Suprapubic skin (tissue), 4 donors: ENCODE results near the gene OFD1. TPM values are rescaled to one million over a fixed set of nuclear protein-coding genes. Genes with fewer than 3 reads are reported as not detected.

Source experiments
- DNase-seq, 2 donors: peaks; one replicate each; pipeline ENCODE4 v3.0.0-alpha.2; 2019; ENCODE audit warnings: low spot score in 2 of 2
- H3K27ac ChIP-seq: fragments of 200-600 bp; sonication (generic); one replicate; pipeline ENCODE4 v1.5.1; 2019
- H3K27me3 ChIP-seq: fragments of 200-600 bp; sonication (generic); one replicate; pipeline ENCODE4 v1.5.1; 2019
- H3K36me3 ChIP-seq: fragments of 200-600 bp; sonication (generic); one replicate; pipeline ENCODE4 v1.5.1; 2019
- H3K4me1 ChIP-seq: fragments of 200-600 bp; sonication (generic); one replicate; pipeline ENCODE4 v1.5.1; 2019
- H3K4me3 ChIP-seq: fragments of 200-600 bp; sonication (generic); one replicate; pipeline ENCODE4 v1.5.1; 2019; ENCODE audit warnings: mild to moderate bottlenecking
- H3K9me3 ChIP-seq: fragments of 200-600 bp; sonication (generic); one replicate; pipeline ENCODE4 v1.5.1; 2019
- CTCF ChIP-seq, 2 donors: fragments of 200-600 bp in 1 of 2; fragments of 450-650 bp in 1 of 2; sonication (generic) in 1 of 2; IDR thresholded peaks; one replicate each; pipeline ENCODE4 v1.5.1; 2016 to 2019; ENCODE audit warnings: antibody characterized with exemption in 2 of 2, mild to moderate bottlenecking in 1 of 2, moderate library complexity in 1 of 2
- EP300 ChIP-seq: sonication (generic); formaldehyde crosslinking; IDR thresholded peaks from one replicate; pipeline ENCODE4 v1.6.1; 2017; ENCODE audit warnings: antibody characterized with exemption
- POLR2A ChIP-seq, 2 donors: fragments of 450-650 bp; IDR thresholded peaks; one replicate each; pipeline ENCODE4 v1.6.1; 2017; ENCODE audit warnings: antibody characterized with exemption in 2 of 2, mild to moderate bottlenecking in 2 of 2, moderate library complexity in 2 of 2
- POLR2AphosphoS5 ChIP-seq, 3 donors: sonication (generic); formaldehyde crosslinking; IDR thresholded peaks; one replicate each; pipeline ENCODE4 v1.6.1; 2017; ENCODE audit warnings: antibody characterized with exemption in 3 of 3
- WGBS: methylation state at CpG from one replicate; pipeline ENCODE4 v1.1.5; 2018; 5-methylcytosine and 5-hydroxymethylcytosine counted together
- total RNA-seq, 4 donors: library from RNA; depleted of rRNA; stranded (reverse); fragments of >200 nt; gene quantifications; one replicate each; pipeline ENCODE4 v1.1.0, GENCODE V29; 2016

The OFD1 gene
- total RNA-seq, 4 donors from 2014 or later, result 19.1 to 68.4 (median 32.5) TPM

GRCh38 chrX:13756381-13756780 is 21.8 kb downstream of the OFD1 start:
- no peak overlapping the region for H3K4me3 ChIP-seq
- 93% methylated on average over 4 of the region's 4 CpGs for WGBS
- no peak for DNase-seq
- no peak for TF ChIP-seq CTCF (IDR thresholded peaks at IDR 0.05)
- no peaks in the 10 kb centered on the region for H3K27me3 ChIP-seq
- no peak overlapping the region for H3K27ac ChIP-seq
- H3K4me1 ChIP-seq, result no peaks in the 10 kb centered on the region
- H3K9me3 ChIP-seq, result no peaks in the 10 kb centered on the region
- H3K36me3 ChIP-seq, result peaks cover 11% of the 10 kb centered on the region

- Histone ChIP-seq H3K27ac (no peak overlapping the region), H3K36me3 (peaks cover 11% of the 10 kb centered on the region), H3K27me3 (no peaks in the 10 kb centered on the region), H3K4me1 (peaks cover 9% of the 10 kb centered on the region), H3K9me3 (no peaks in the 10 kb centered on the region), H3K4me3 (no peak overlapping the region)
- TF ChIP-seq POLR2A (IDR thresholded peaks at IDR 0.05) (no peak), POLR2AphosphoS5 (IDR thresholded peaks at IDR 0.05) (no peak), EP300 (no peak), CTCF (IDR thresholded peaks at IDR 0.05) (no peak)
- WGBS, result 84% methylated on average over 8 of the region's 8 CpGs
- no peak for DNase-seq
Observed at GRCh38 chrX:13759152-13759718, 24.7 kb downstream of the OFD1 start.

- no peak for DNase-seq
- no peaks in the 10 kb centered on the region for H3K9me3 ChIP-seq
- H3K36me3 ChIP-seq, result peaks cover 11% of the 10 kb centered on the region
- peaks cover 12% of the 10 kb centered on the region for H3K4me1 ChIP-seq
- H3K27ac ChIP-seq, result no peak overlapping the region
- no peak overlapping the region for H3K4me3 ChIP-seq
- WGBS, result 90% methylated on average over 13 of the region's 13 CpGs
- no peaks in the 10 kb centered on the region for H3K27me3 ChIP-seq
- no peak for TF ChIP-seq CTCF (IDR thresholded peaks at IDR 0.05)
- no peak for TF ChIP-seq POLR2A (IDR thresholded peaks at IDR 0.05)
- no peak for TF ChIP-seq POLR2AphosphoS5 (IDR thresholded peaks at IDR 0.05)
- no peak for TF ChIP-seq EP300
Observed at GRCh38 chrX:13760426-13760825, 25.9 kb downstream of the OFD1 start.

GRCh38 chrX:13761606-13762414 is 27.3 kb downstream of the OFD1 start:
- Histone ChIP-seq H3K27ac (no peak overlapping the region), H3K9me3 (no peaks in the 10 kb centered on the region), H3K27me3 (no peaks in the 10 kb centered on the region), H3K4me3 (no peak overlapping the region), H3K36me3 (peaks cover 11% of the 10 kb centered on the region), H3K4me1 (peaks cover 12% of the 10 kb centered on the region)
- TF ChIP-seq POLR2AphosphoS5 (IDR thresholded peaks at IDR 0.05) (no peak), EP300 (no peak), CTCF (IDR thresholded peaks at IDR 0.05) (no peak), POLR2A (IDR thresholded peaks at IDR 0.05) (no peak)
- 75% methylated on average over 7 of the region's 7 CpGs for WGBS
- no peak for DNase-seq

- TF ChIP-seq POLR2A (IDR thresholded peaks at IDR 0.05) (no peak), POLR2AphosphoS5 (IDR thresholded peaks at IDR 0.05) (no peak), CTCF (IDR thresholded peaks at IDR 0.05) (no peak)
- WGBS, result 64% methylated on average over 8 of the region's 8 CpGs
- H3K36me3 ChIP-seq, result peaks cover 14% of the 10 kb centered on the region
- H3K27ac ChIP-seq, result peak overlapping the region; percentile 56
- H3K9me3 ChIP-seq, result no peaks in the 10 kb centered on the region
- H3K27me3 ChIP-seq, result no peaks in the 10 kb centered on the region
- H3K4me1 ChIP-seq, result peaks cover 12% of the 10 kb centered on the region
- peak overlapping the region; percentile 12 for H3K4me3 ChIP-seq
- DNase-seq, result peak in 1 of 2 donors; percentile 74
Observed at GRCh38 chrX:13763489-13763888, 28.9 kb downstream of the OFD1 start.
